ENCODE data around the gene ST6GALNAC3.
A peak's percentile ranks its signal among the peaks of the same experiment; 100 is the strongest.

Gene ST6GALNAC3

GRCh38 chr1:76668046-76668445 lies 593.5 kb downstream of the ST6GALNAC3 start (continued):
- no peak for TF ChIP-seq ZNF214 (tag by site-specific recombination; IDR thresholded peaks at IDR 0.05; ENCODE audit: borderline replicate concordance)
- TF ChIP-seq ZBTB20 (tag by site-specific recombination; IDR thresholded peaks at IDR 0.05), result peak; percentile 34; the same call in 1 of the 2 replicates
- TF ChIP-seq KLF8 (tag by site-specific recombination; IDR thresholded peaks at IDR 0.05), result no peak
- TF ChIP-seq HOXC10 (CRISPR knock-in tag; IDR thresholded peaks at IDR 0.05), result no peak
- TF ChIP-seq, protein P1, sequence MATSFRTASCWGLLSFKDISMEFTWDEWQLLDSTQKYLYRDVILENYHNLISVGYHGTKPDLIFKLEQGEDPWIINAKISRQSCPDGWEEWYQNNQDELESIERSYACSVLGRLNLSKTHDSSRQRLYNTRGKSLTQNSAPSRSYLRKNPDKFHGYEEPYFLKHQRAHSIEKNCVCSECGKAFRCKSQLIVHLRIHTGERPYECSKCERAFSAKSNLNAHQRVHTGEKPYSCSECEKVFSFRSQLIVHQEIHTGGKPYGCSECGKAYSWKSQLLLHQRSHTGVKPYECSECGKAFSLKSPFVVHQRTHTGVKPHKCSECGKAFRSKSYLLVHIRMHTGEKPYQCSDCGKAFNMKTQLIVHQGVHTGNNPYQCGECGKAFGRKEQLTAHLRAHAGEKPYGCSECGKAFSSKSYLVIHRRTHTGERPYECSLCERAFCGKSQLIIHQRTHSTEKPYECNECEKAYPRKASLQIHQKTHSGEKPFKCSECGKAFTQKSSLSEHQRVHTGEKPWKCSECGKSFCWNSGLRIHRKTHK (tag by site-specific recombination; IDR thresholded peaks at IDR 0.05), result no peak
- TF ChIP-seq REPIN1 (tag by site-specific recombination; IDR thresholded peaks at IDR 0.05; ENCODE audit: low read depth), result no peak
- no peak for TF ChIP-seq ZBTB21 (tag by site-specific recombination; IDR thresholded peaks at IDR 0.05)
- TF ChIP-seq ZNF670 (tag by site-specific recombination; IDR thresholded peaks at IDR 0.05; ENCODE audit: low read depth), result no peak
- TF ChIP-seq OSR2 (tag by site-specific recombination; IDR thresholded peaks at IDR 0.05), result 0 out of 2 replicates have a peak, but pooled peaks have one; percentile 34
- TF ChIP-seq KLF1 (tag by site-specific recombination; IDR thresholded peaks at IDR 0.05), result no peak
- no peak for TF ChIP-seq ZNF324 (tag by site-specific recombination; IDR thresholded peaks at IDR 0.05)
- TF ChIP-seq, protein P2, sequence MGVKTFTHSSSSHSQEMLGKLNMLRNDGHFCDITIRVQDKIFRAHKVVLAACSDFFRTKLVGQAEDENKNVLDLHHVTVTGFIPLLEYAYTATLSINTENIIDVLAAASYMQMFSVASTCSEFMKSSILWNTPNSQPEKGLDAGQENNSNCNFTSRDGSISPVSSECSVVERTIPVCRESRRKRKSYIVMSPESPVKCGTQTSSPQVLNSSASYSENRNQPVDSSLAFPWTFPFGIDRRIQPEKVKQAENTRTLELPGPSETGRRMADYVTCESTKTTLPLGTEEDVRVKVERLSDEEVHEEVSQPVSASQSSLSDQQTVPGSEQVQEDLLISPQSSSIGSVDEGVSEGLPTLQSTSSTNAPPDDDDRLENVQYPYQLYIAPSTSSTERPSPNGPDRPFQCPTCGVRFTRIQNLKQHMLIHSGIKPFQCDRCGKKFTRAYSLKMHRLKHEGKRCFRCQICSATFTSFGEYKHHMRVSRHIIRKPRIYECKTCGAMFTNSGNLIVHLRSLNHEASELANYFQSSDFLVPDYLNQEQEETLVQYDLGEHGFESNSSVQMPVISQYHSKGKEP (tag by site-specific recombination; IDR thresholded peaks at IDR 0.05), result peak; percentile 63; the same call in 1 of the 2 replicates

DNA sequence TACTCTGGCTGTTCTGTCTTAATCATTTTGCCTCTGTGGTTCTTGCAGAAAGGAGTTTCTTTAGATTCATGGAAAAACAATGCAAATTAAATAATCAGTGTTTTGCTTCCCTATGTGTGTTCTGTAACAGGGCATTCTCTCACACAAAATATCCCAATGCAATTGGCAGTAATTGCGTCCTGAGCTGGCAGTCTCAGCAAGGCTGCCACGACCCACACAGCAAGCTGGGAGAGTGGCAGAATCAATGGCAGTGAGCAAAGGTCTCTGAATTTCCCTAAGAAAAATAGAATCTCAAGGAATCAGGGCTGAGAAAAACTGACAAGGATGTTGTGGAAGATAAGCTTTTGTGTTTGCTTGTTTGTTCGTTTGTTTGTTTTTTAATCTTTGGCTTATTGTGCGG lies 594.6 kb downstream of the ST6GALNAC3 start:
- H3K4me3 ChIP-seq (ENCODE audit: low read depth, low read length), result no peak overlapping the region
- no peaks in the 10 kb centered on the region for H3K36me3 ChIP-seq (ENCODE audit: control insufficient read depth in 2 of 2, insufficient read depth in 1 of 2, low read length in 2 of 2)
- ChIA-PET CTCF (interaction anchor here (0.7 kb wide), 1 partner anchor 1703 kb away, joined by 5 read pairs; no protein-coding TSS in a partner anchor), POLR2A (no interaction called here)
- no peaks in the 10 kb centered on the region for H3K4me1 ChIP-seq (ENCODE audit: control insufficient read depth, insufficient read depth, low read length)
- no peaks in the 10 kb centered on the region for H3K9me3 ChIP-seq (ENCODE audit: control insufficient read depth, insufficient read depth, low read depth, low read length)
- TF ChIP-seq ZNF660 (tag by site-specific recombination; IDR thresholded peaks at IDR 0.05) (no peak), ZBTB7A (tag by site-specific recombination; IDR thresholded peaks at IDR 0.05; ENCODE audit: low read depth) (no peak), ZNF514 (tag by site-specific recombination; IDR thresholded peaks at IDR 0.05) (no peak), KLF16 (tag by site-specific recombination; IDR thresholded peaks at IDR 0.05) (no peak), ZEB2 (tag by site-specific recombination; IDR thresholded peaks at IDR 0.05) (no peak), ZNF549 (tag by site-specific recombination; IDR thresholded peaks at IDR 0.05) (no peak), ZNF157 (tag by site-specific recombination; IDR thresholded peaks at IDR 0.05) (no peak), GLIS1 (tag by site-specific recombination; IDR thresholded peaks at IDR 0.05) (no peak), ZNF626 (tag by site-specific recombination; IDR thresholded peaks at IDR 0.05) (no peak), HOXD13 (CRISPR knock-in tag; IDR thresholded peaks at IDR 0.05; ENCODE audit: borderline replicate concordance) (no peak)
- no peak overlapping the region for H3K27ac ChIP-seq (ENCODE audit: extremely low read depth, low read depth, low read length)

- H3K36me3 ChIP-seq (ENCODE audit: control insufficient read depth in 2 of 2, insufficient read depth in 1 of 2, low read length in 2 of 2), result no peaks in the 10 kb centered on the region
- ChIA-PET POLR2A (no interaction called here), CTCF (interaction anchor here (0.7 kb wide), 1 partner anchor 1704 kb away, joined by 5 read pairs; no protein-coding TSS in a partner anchor)
- no peaks in the 10 kb centered on the region for H3K9me3 ChIP-seq (ENCODE audit: control insufficient read depth, insufficient read depth, low read depth, low read length)
- no peak overlapping the region for H3K27ac ChIP-seq (ENCODE audit: extremely low read depth, low read depth, low read length)
- H3K4me3 ChIP-seq (ENCODE audit: low read depth, low read length), result no peak overlapping the region
- TF ChIP-seq, protein P3, sequence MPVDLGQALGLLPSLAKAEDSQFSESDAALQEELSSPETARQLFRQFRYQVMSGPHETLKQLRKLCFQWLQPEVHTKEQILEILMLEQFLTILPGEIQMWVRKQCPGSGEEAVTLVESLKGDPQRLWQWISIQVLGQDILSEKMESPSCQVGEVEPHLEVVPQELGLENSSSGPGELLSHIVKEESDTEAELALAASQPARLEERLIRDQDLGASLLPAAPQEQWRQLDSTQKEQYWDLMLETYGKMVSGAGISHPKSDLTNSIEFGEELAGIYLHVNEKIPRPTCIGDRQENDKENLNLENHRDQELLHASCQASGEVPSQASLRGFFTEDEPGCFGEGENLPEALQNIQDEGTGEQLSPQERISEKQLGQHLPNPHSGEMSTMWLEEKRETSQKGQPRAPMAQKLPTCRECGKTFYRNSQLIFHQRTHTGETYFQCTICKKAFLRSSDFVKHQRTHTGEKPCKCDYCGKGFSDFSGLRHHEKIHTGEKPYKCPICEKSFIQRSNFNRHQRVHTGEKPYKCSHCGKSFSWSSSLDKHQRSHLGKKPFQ (tag by site-specific recombination; IDR thresholded peaks at IDR 0.05), result no peak
- H3K4me1 ChIP-seq (ENCODE audit: control insufficient read depth, insufficient read depth, low read length), result no peaks in the 10 kb centered on the region
These were observed 595.2 kb downstream of the ST6GALNAC3 start for GRCh38 chr1:76669624-76670315.

Measured in HEK293 (cell line).